HCT116 (cell line): ENCODE results near the gene BFSP2. TPM values are rescaled to one million over a fixed set of nuclear protein-coding genes. Genes with fewer than 3 reads are reported as not detected.

Experiments used
- ATAC-seq: fragments of 200-7000 bp; cut with Tn5 transposase; 2 replicates; pipeline ENCODE4 v1.9.1; 2020; ENCODE audit warnings: mild to moderate bottlenecking, moderate library complexity
- BruUV-seq: library from RNA; stranded (reverse); fragments of 400-500 nt; replicated peaks from 2 replicates; lab custom pipeline; 2021; lab: Mats Ljungman, UMichigan
- CTCF ChIA-PET: fragments of 300-600 bp; sonication (Branson Sonifier 250); formaldehyde crosslinking; loops from one replicate; lab custom pipeline; 2021; ENCODE audit warnings: antibody characterized with exemption; lab: Charles Lee
- POLR2A ChIA-PET: fragments of 300-600, 350-600 bp; sonication (Branson Sonifier 250); formaldehyde crosslinking; loops from one replicate; lab custom pipeline; 2021; ENCODE audit warnings: antibody characterized with exemption; lab: Charles Lee
- RAD21 ChIA-PET, 2 experiments: fragments of 300-600 bp; sonication (Branson Sonifier 250); formaldehyde crosslinking; loops; one replicate each; lab custom pipeline; 2023; ENCODE audit warnings: low total read pairs in 2 of 2; ENCODE audit not compliant: uncharacterized antibody in 2 of 2, unreplicated experiment in 2 of 2, low non-redundant PET in 1 of 2; lab: Charles Lee
- DNase-seq: peaks from one replicate; pipeline ENCODE4 v3.0.0-alpha.2; 2010; ENCODE audit warnings: low read depth, low spot score
- H2AFZ ChIP-seq: fragments of 200-600 bp; shearing (Covaris generic), sonication (generic); 2 replicates; pipeline ENCODE4 v1.6.1; 2017; ENCODE audit warnings: low read depth, mixed run types, mixed read lengths, antibody characterized with exemption, low read length; ENCODE audit not compliant: poor library complexity, severe bottlenecking
- H3K27ac ChIP-seq: 2 replicates; pipeline ENCODE4 v1.5.1; 2012; ENCODE audit warnings: low read depth, low read length
- H3K27me3 ChIP-seq: fragments of 200-600 bp; sonication (generic); 2 replicates; pipeline ENCODE4 v1.6.1; 2016; ENCODE audit warnings: mixed run types, low read length, mixed read lengths; ENCODE audit not compliant: insufficient read depth
- H3K36me3 ChIP-seq, 2 experiments: fragments of 200-500 bp in 1 of 2; fragments of 200-600 bp in 1 of 2; sonication (Bioruptor generic) in 1 of 2; sonication (generic) in 1 of 2; 2 replicates each; pipeline versions ENCODE4 v1.5.1 to v1.6.1; 2014 to 2016; ENCODE audit warnings: low read length in 2 of 2, inconsistent platforms in 1 of 2, mixed read lengths in 1 of 2, mixed run types in 1 of 2; ENCODE audit not compliant: insufficient read depth in 2 of 2, control insufficient read depth in 1 of 2
- H3K4me1 ChIP-seq, 2 experiments: fragments of 200-600 bp in 1 of 2; sonication (generic) in 1 of 2; 2 replicates each; pipeline versions ENCODE4 v1.5.1 to v1.6.1; 2012 to 2017; ENCODE audit warnings: low read length in 2 of 2, inconsistent platforms in 1 of 2, mild to moderate bottlenecking in 1 of 2, mixed read lengths in 1 of 2, mixed run types in 1 of 2, moderate library complexity in 1 of 2; ENCODE audit not compliant: insufficient read depth in 2 of 2, control insufficient read depth in 1 of 2
- H3K4me2 ChIP-seq: fragments of 200-600 bp; sonication (generic); 2 replicates; pipeline ENCODE4 v1.6.1; 2017; ENCODE audit warnings: mixed run types, low read length, mixed read lengths
- H3K4me3 ChIP-seq, 2 experiments: fragments of 200-600 bp in 1 of 2; sonication (generic) in 1 of 2; replicated peaks in 1 of 2; 2 replicates each; pipeline ENCODE4 v1.5.1; 2011 to 2016; ENCODE audit warnings: low read length in 2 of 2, control low read depth in 1 of 2, low read depth in 1 of 2, mild to moderate bottlenecking in 1 of 2, mixed read lengths in 1 of 2, mixed run types in 1 of 2
- H3K79me2 ChIP-seq: fragments of 200-600 bp; sonication (generic); 2 replicates; pipeline ENCODE4 v1.6.1; 2017; ENCODE audit warnings: mild to moderate bottlenecking, mixed run types, low read length, moderate library complexity, mixed read lengths; ENCODE audit not compliant: insufficient read depth
- H3K9ac ChIP-seq: fragments of 200-600 bp; sonication (generic); 2 replicates; pipeline ENCODE4 v1.6.1; 2016; ENCODE audit warnings: low read length, mixed read lengths
- H3K9me2 ChIP-seq: fragments of 200-600 bp; sonication (generic), shearing (Covaris generic); 2 replicates; pipeline ENCODE4 v1.6.1; 2017; ENCODE audit warnings: mixed run types, mild to moderate bottlenecking, moderate library complexity; ENCODE audit not compliant: insufficient read depth
- H3K9me3 ChIP-seq, 2 experiments: fragments of 200-500 bp in 1 of 2; fragments of 200-600 bp in 1 of 2; sonication (Bioruptor generic) in 1 of 2; sonication (generic) in 1 of 2; 2 replicates each; pipeline ENCODE4 v1.6.1; 2014 to 2017; ENCODE audit warnings: low read length in 2 of 2, mixed read lengths in 2 of 2, inconsistent platforms in 1 of 2, low read depth in 1 of 2, mild to moderate bottlenecking in 1 of 2, mixed run types in 1 of 2, moderate library complexity in 1 of 2; ENCODE audit not compliant: control insufficient read depth in 1 of 2, insufficient read depth in 1 of 2
- H4K20me1 ChIP-seq: fragments of 200-600 bp; sonication (generic), shearing (Covaris generic); 2 replicates; pipeline ENCODE4 v1.6.1; 2017; ENCODE audit warnings: mixed run types, mild to moderate bottlenecking, moderate library complexity; ENCODE audit not compliant: insufficient read depth
- EZH2 ChIP-seq: fragments of 200-600 bp; sonication (generic); IDR thresholded peaks from 2 replicates; pipeline ENCODE4 v1.6.1; 2017; ENCODE audit warnings: antibody characterized with exemption, mixed run types
- EZH2phosphoT487 ChIP-seq: fragments of 200-600 bp; IDR thresholded peaks from 2 replicates; pipeline ENCODE4 v1.6.1; 2018; ENCODE audit warnings: antibody characterized with exemption, borderline replicate concordance
- FOSL1 ChIP-seq: IDR thresholded peaks from 2 replicates; pipeline ENCODE4 v1.6.1; 2012; ENCODE audit warnings: low read depth
- POLR2AphosphoS5 ChIP-seq: IDR thresholded peaks from 2 replicates; pipeline ENCODE4 v1.6.1; 2011; ENCODE audit warnings: mild to moderate bottlenecking, low read depth, low read length, moderate library complexity
- RAD21 ChIP-seq: IDR thresholded peaks from 2 replicates; pipeline ENCODE4 v1.6.1; 2012; ENCODE audit warnings: low read depth, mild to moderate bottlenecking
- SP1 ChIP-seq: IDR thresholded peaks from 2 replicates; pipeline ENCODE4 v1.6.1; 2012; ENCODE audit warnings: low read depth
- TCF7L2 ChIP-seq: IDR thresholded peaks from 2 replicates; pipeline ENCODE4 v1.7.0; 2011; ENCODE audit warnings: borderline replicate concordance, inconsistent platforms; ENCODE audit not compliant: insufficient read depth, insufficient read length; ENCODE audit errors: extremely low read depth
- YY1 ChIP-seq: IDR thresholded peaks from 2 replicates; pipeline ENCODE4 v1.6.1; 2011; ENCODE audit warnings: low read length, low read depth, moderate library complexity, mild to moderate bottlenecking; ENCODE audit not compliant: insufficient replicate concordance; ENCODE audit errors: extremely low read depth
- ZFX ChIP-seq: fragments of 450-650 bp; IDR thresholded peaks from 2 replicates; pipeline ENCODE4 v1.6.1; 2017
- ZNF274 ChIP-seq: fragments of 200-500 bp; sonication (Bioruptor generic); IDR thresholded peaks from 2 replicates; pipeline ENCODE4 v1.6.1; 2014; ENCODE audit warnings: mild to moderate bottlenecking, low read depth, low read length, inconsistent platforms
- intact Hi-C: fragments of 100-400 bp; cut with micrococcal nuclease; formaldehyde crosslinking; loops from 2 replicates; pipeline ENCODE4 v1.10.0; 2022
- total RNA-seq: library from RNA; stranded (reverse); gene quantifications from one replicate; pipeline ENCODE4 v1.2.1, GENCODE V29; 2021; ENCODE audit not compliant: unreplicated experiment
- TF ChIP-seq, protein P1 (sequence below): IDR thresholded peaks from 2 replicates; pipeline ENCODE4 v1.6.1; 2012
- TF ChIP-seq, protein P2 (sequence below): IDR thresholded peaks from 2 replicates; pipeline ENCODE4 v1.6.1; 2011; ENCODE audit warnings: mild to moderate bottlenecking, low read length, moderate library complexity; ENCODE audit not compliant: insufficient replicate concordance; ENCODE audit errors: extremely low read depth
- TF ChIP-seq, protein P3 (sequence below), 3 experiments: fragments of 200-600 bp in 1 of 3; sonication (generic) in 1 of 3; IDR thresholded peaks in 2 of 3; conservative IDR thresholded peaks in 1 of 3; 2 replicates each; pipeline ENCODE4 v1.5.1; 2012 to 2017; ENCODE audit warnings: low read depth in 2 of 3, low read length in 2 of 3, antibody characterized with exemption in 1 of 3, borderline replicate concordance in 1 of 3, control low read depth in 1 of 3, mild to moderate bottlenecking in 1 of 3, mixed read lengths in 1 of 3, mixed run types in 1 of 3, moderate library complexity in 1 of 3; ENCODE audit not compliant: insufficient read depth in 1 of 3
- TF ChIP-seq, protein P4 (sequence below): IDR thresholded peaks from 2 replicates; pipeline ENCODE4 v1.6.1; 2012; ENCODE audit warnings: low read depth

The BFSP2 gene
- total RNA-seq, 1 experiment from 2014 or later, result not detected

DNA sequence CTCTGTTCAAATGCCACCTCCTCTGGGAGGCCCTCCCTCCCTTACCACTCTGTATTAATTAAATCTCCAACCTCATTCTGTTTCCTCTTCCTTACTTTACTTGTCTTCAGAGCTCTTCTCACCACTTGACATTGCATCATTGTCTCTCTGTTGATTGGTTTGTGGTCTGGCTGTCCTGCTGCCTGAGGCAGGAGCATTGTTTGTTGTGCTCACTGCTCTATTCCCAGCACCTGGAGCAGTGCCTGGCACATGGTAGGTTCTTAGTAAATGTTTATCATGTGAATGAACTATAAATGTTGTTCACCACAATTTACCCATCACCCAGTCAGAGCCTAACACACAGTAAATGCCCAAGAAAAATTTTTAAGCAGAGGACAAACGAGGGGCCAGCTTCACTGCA is 6.7 kb upstream of the BFSP2 start:
- Histone ChIP-seq H3K9ac (no peak overlapping the region), H3K36me3 (no peaks in the 10 kb centered on the region), H4K20me1 (no peaks in the 10 kb centered on the region), H3K27ac (no peak overlapping the region), H3K4me1 (no peaks in the 10 kb centered on the region), H3K9me3 (no peaks in the 10 kb centered on the region), H3K4me3 (no peak overlapping the region), H2AFZ (no peak overlapping the region), H3K4me2 (no peak overlapping the region), H3K79me2 (no peaks in the 10 kb centered on the region), H3K9me2 (no peaks in the 10 kb centered on the region), H3K27me3 (peaks cover 28% of the 10 kb centered on the region; the same call in 1 of the 2 replicates)
- BruUV-seq, result no TSS peak
- ChIA-PET RAD21 (no interaction called here), CTCF (no interaction called here), POLR2A (no interaction called here)
- intact Hi-C loops, result no loop called here
- DNase-seq (no peak), ATAC-seq (no peak)
- TF ChIP-seq, protein P1, sequence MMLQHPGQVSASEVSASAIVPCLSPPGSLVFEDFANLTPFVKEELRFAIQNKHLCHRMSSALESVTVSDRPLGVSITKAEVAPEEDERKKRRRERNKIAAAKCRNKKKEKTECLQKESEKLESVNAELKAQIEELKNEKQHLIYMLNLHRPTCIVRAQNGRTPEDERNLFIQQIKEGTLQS, result no peak
- TF ChIP-seq EZH2, result no peak
- TF ChIP-seq, protein P2, sequence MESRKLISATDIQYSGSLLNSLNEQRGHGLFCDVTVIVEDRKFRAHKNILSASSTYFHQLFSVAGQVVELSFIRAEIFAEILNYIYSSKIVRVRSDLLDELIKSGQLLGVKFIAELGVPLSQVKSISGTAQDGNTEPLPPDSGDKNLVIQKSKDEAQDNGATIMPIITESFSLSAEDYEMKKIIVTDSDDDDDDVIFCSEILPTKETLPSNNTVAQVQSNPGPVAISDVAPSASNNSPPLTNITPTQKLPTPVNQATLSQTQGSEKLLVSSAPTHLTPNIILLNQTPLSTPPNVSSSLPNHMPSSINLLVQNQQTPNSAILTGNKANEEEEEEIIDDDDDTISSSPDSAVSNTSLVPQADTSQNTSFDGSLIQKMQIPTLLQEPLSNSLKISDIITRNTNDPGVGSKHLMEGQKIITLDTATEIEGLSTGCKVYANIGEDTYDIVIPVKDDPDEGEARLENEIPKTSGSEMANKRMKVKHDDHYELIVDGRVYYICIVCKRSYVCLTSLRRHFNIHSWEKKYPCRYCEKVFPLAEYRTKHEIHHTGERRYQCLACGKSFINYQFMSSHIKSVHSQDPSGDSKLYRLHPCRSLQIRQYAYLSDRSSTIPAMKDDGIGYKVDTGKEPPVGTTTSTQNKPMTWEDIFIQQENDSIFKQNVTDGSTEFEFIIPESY, result no peak
- TF ChIP-seq, protein P3, sequence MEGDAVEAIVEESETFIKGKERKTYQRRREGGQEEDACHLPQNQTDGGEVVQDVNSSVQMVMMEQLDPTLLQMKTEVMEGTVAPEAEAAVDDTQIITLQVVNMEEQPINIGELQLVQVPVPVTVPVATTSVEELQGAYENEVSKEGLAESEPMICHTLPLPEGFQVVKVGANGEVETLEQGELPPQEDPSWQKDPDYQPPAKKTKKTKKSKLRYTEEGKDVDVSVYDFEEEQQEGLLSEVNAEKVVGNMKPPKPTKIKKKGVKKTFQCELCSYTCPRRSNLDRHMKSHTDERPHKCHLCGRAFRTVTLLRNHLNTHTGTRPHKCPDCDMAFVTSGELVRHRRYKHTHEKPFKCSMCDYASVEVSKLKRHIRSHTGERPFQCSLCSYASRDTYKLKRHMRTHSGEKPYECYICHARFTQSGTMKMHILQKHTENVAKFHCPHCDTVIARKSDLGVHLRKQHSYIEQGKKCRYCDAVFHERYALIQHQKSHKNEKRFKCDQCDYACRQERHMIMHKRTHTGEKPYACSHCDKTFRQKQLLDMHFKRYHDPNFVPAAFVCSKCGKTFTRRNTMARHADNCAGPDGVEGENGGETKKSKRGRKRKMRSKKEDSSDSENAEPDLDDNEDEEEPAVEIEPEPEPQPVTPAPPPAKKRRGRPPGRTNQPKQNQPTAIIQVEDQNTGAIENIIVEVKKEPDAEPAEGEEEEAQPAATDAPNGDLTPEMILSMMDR (IDR thresholded peaks at IDR 0.05 in 2 of 3, conservative IDR thresholded peaks at IDR 0.05 in 1 of 3; ENCODE audit: borderline replicate concordance in 1 of 3, insufficient read depth in 1 of 3, low read depth in 2 of 3, low read length in 2 of 3), result no peak
- no peak for TF ChIP-seq EZH2phosphoT487
- no peak for TF ChIP-seq POLR2AphosphoS5
- TF ChIP-seq YY1, result no peak
- TF ChIP-seq ZNF274, result no peak
- no peak for TF ChIP-seq TCF7L2
- TF ChIP-seq SP1, result no peak
- no peak for TF ChIP-seq ZFX
- no peak for TF ChIP-seq RAD21
- TF ChIP-seq, protein P4, sequence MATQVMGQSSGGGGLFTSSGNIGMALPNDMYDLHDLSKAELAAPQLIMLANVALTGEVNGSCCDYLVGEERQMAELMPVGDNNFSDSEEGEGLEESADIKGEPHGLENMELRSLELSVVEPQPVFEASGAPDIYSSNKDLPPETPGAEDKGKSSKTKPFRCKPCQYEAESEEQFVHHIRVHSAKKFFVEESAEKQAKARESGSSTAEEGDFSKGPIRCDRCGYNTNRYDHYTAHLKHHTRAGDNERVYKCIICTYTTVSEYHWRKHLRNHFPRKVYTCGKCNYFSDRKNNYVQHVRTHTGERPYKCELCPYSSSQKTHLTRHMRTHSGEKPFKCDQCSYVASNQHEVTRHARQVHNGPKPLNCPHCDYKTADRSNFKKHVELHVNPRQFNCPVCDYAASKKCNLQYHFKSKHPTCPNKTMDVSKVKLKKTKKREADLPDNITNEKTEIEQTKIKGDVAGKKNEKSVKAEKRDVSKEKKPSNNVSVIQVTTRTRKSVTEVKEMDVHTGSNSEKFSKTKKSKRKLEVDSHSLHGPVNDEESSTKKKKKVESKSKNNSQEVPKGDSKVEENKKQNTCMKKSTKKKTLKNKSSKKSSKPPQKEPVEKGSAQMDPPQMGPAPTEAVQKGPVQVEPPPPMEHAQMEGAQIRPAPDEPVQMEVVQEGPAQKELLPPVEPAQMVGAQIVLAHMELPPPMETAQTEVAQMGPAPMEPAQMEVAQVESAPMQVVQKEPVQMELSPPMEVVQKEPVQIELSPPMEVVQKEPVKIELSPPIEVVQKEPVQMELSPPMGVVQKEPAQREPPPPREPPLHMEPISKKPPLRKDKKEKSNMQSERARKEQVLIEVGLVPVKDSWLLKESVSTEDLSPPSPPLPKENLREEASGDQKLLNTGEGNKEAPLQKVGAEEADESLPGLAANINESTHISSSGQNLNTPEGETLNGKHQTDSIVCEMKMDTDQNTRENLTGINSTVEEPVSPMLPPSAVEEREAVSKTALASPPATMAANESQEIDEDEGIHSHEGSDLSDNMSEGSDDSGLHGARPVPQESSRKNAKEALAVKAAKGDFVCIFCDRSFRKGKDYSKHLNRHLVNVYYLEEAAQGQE, result no peak
- no peak for TF ChIP-seq FOSL1
